A673 (cell line): ENCODE results near the gene DLG5. TPM values are rescaled to one million over a fixed set of nuclear protein-coding genes. Genes with fewer than 3 reads are reported as not detected.

Source experiments
- BruUV-seq: library from RNA; stranded (reverse); fragments of 400-500 nt; replicated peaks from 2 replicates; lab custom pipeline; 2021; lab: Mats Ljungman, UMichigan
- CTCF ChIA-PET: fragments of 300-600 bp; sonication (Branson Sonifier 250); formaldehyde crosslinking; loops from one replicate; lab custom pipeline; 2022; ENCODE audit warnings: antibody characterized with exemption; lab: Charles Lee
- POLR2A ChIA-PET: fragments of 300-600 bp; sonication (Branson Sonifier 250); formaldehyde crosslinking; loops from one replicate; lab custom pipeline; 2022; ENCODE audit warnings: antibody characterized with exemption; ENCODE audit not compliant: low non-redundant PET; lab: Charles Lee
- DNase-seq: peaks from one replicate; pipeline ENCODE4 v3.0.0-alpha.2; 2015; ENCODE audit warnings: low spot score
- H3K27ac ChIP-seq: fragments of 200-600 bp; sonication (generic); 2 replicates; pipeline ENCODE4 v1.5.1; 2016; ENCODE audit warnings: mixed run types, low read depth, mild to moderate bottlenecking, mixed read lengths, antibody characterized with exemption, low read length; ENCODE audit not compliant: poor library complexity, severe bottlenecking
- H3K27me3 ChIP-seq: fragments of 200-600 bp; sonication (generic); replicated peaks from 2 replicates; pipeline ENCODE4 v1.6.1; 2017; ENCODE audit warnings: mixed run types, low read depth, mild to moderate bottlenecking, mixed read lengths, antibody characterized with exemption, low read length; ENCODE audit not compliant: insufficient read depth, poor library complexity
- H3K36me3 ChIP-seq: fragments of 200-600 bp; sonication (generic); 2 replicates; pipeline ENCODE4 v1.6.1; 2016; ENCODE audit warnings: mixed run types, mild to moderate bottlenecking, mixed read lengths, antibody characterized with exemption, low read length; ENCODE audit not compliant: insufficient read depth, poor library complexity, severe bottlenecking
- H3K4me1 ChIP-seq: fragments of 200-600 bp; sonication (generic); 2 replicates; pipeline ENCODE4 v1.6.1; 2017; ENCODE audit warnings: mixed run types, mild to moderate bottlenecking, mixed read lengths, antibody characterized with exemption, low read length; ENCODE audit not compliant: insufficient read depth, poor library complexity, severe bottlenecking
- H3K4me3 ChIP-seq: fragments of 200-600 bp; sonication (generic); 2 replicates; pipeline ENCODE4 v1.5.1; 2016; ENCODE audit warnings: low read depth, mixed run types, mild to moderate bottlenecking, mixed read lengths, low read length; ENCODE audit not compliant: poor library complexity, severe bottlenecking
- H3K9me3 ChIP-seq: fragments of 200-600 bp; sonication (generic); 2 replicates; pipeline ENCODE4 v1.6.1; 2016; ENCODE audit warnings: mixed run types, low read depth, mild to moderate bottlenecking, mixed read lengths, antibody characterized with exemption, low read length; ENCODE audit not compliant: poor library complexity, severe bottlenecking
- CTCF ChIP-seq: fragments of 300-800, 200-600 bp; sonication (generic); conservative IDR thresholded peaks from 2 replicates; pipeline ENCODE4 v1.5.1; 2017; ENCODE audit warnings: low read depth, mild to moderate bottlenecking, antibody characterized with exemption, low read length, moderate library complexity, mixed read lengths
- EZH2 ChIP-seq: fragments of 200-600 bp; sonication (generic); IDR thresholded peaks from 2 replicates; pipeline ENCODE4 v1.6.1; 2017; ENCODE audit warnings: borderline replicate concordance, low read depth, mild to moderate bottlenecking, mixed read lengths, antibody characterized with exemption, low read length; ENCODE audit not compliant: poor library complexity, severe bottlenecking
- intact Hi-C: fragments of 100-400 bp; cut with micrococcal nuclease; formaldehyde crosslinking; loops from one replicate; pipeline ENCODE4 v1.10.0; 2022; ENCODE audit not compliant: unreplicated experiment
- total RNA-seq: library from RNA; stranded (reverse); gene quantifications from 2 replicates; pipeline ENCODE4 v1.2.3, GENCODE V29; 2021

DLG5 gene
- total RNA-seq, 1 experiment from 2014 or later = 44.0 TPM

GRCh38 chr10:77907462-77907861, 19.1 kb downstream of the DLG5 start:
- Histone ChIP-seq H3K36me3 (no peaks in the 10 kb centered on the region), H3K4me3 (no peak overlapping the region), H3K9me3 (no peaks in the 10 kb centered on the region), H3K27ac (no peak overlapping the region), H3K4me1 (no peaks in the 10 kb centered on the region), H3K27me3 (no peaks in the 10 kb centered on the region)
- no TSS peak for BruUV-seq
- intact Hi-C loops = no loop called here
- TF ChIP-seq CTCF (no peak), EZH2 (no peak)
- POLR2A ChIA-PET = no interaction called here
- CTCF ChIA-PET = no interaction called here
- DNase-seq = no peak

- BruUV-seq = no TSS peak
- ChIA-PET POLR2A (no interaction called here), CTCF (no interaction called here)
- H3K9me3 ChIP-seq = no peaks in the 10 kb centered on the region
- TF ChIP-seq EZH2 = no peak
- TF ChIP-seq CTCF = no peak
- no peak overlapping the region for H3K4me3 ChIP-seq
- no peaks in the 10 kb centered on the region for H3K27me3 ChIP-seq
- no peaks in the 10 kb centered on the region for H3K4me1 ChIP-seq
- no peak for DNase-seq
- H3K36me3 ChIP-seq = no peaks in the 10 kb centered on the region
- H3K27ac ChIP-seq = no peak overlapping the region
- intact Hi-C loops = no loop called here
These were observed 19.6 kb downstream of the DLG5 start for GRCh38 chr10:77906951-77907421.

- no peaks in the 10 kb centered on the region for H3K9me3 ChIP-seq
- ChIA-PET CTCF (no interaction called here), POLR2A (no interaction called here)
- DNase-seq = no peak
- no peak overlapping the region for H3K27ac ChIP-seq
- H3K4me1 ChIP-seq = no peaks in the 10 kb centered on the region
- TF ChIP-seq EZH2 (no peak), CTCF (no peak)
- intact Hi-C loops = no loop called here
- no peaks in the 10 kb centered on the region for H3K36me3 ChIP-seq
- H3K4me3 ChIP-seq = no peak overlapping the region
- no peaks in the 10 kb centered on the region for H3K27me3 ChIP-seq
- BruUV-seq = no TSS peak
These were observed 20.8 kb downstream of the DLG5 start for GRCh38 chr10:77905781-77906180.
